Activated CD4-positive, alpha-beta memory T cell treated with anti-CD3 and anti-CD28 coated beads, Interleukin-2, amount 10 ng/mL, durations not matched to agents 7 days and 5 days (primary cell): ENCODE data around the gene VPS37B. TPM values are rescaled to one million over a fixed set of nuclear protein-coding genes. Genes with fewer than 3 reads are reported as not detected.

Experiments
- CTCF ChIA-PET: fragments of 350-600 bp; sonication (Branson Sonifier 250); formaldehyde crosslinking; loops from one replicate; lab custom pipeline; 2021; ENCODE audit warnings: antibody characterized with exemption, inconsistent platforms; lab: Charles Lee
- POLR2A ChIA-PET: fragments of 350-600 bp; sonication (Branson Sonifier 250); formaldehyde crosslinking; loops from one replicate; lab custom pipeline; 2021; ENCODE audit warnings: antibody characterized with exemption; lab: Charles Lee
- DNase-seq: peaks from one replicate; pipeline ENCODE4 v3.0.0-alpha.2; 2020
- H3K27ac Mint-ChIP-seq: one replicate; pipeline ENCODE4 v1.8.0; 2021; ENCODE audit warnings: mild to moderate bottlenecking, mixed read lengths
- H3K27me3 Mint-ChIP-seq: one replicate; pipeline ENCODE4 v1.8.0; 2021; ENCODE audit warnings: mixed read lengths
- H3K36me3 Mint-ChIP-seq: one replicate; pipeline ENCODE4 v1.8.0; 2021; ENCODE audit warnings: low read depth, mixed read lengths
- H3K4me1 Mint-ChIP-seq: one replicate; pipeline ENCODE4 v1.8.0; 2021; ENCODE audit warnings: mixed read lengths
- H3K4me3 Mint-ChIP-seq: one replicate; pipeline ENCODE4 v1.8.0; 2021; ENCODE audit warnings: mild to moderate bottlenecking, mixed read lengths
- H3K9me3 Mint-ChIP-seq: one replicate; pipeline ENCODE4 v1.8.0; 2021; ENCODE audit warnings: mixed read lengths
- total RNA-seq, 2 experiments: library from RNA; stranded (reverse); gene quantifications; one replicate each; pipeline ENCODE4 v1.2.3, GENCODE V29; 2021

Gene VPS37B
- total RNA-seq, 2 experiments from 2014 or later, result 27.1 to 27.7 TPM

GRCh38 chr12:122867691-122868461 is 28.0 kb downstream of the VPS37B start:
- Mint-ChIP-seq H3K27ac (no peak overlapping the region), H3K4me3 (no peak overlapping the region), H3K36me3 (peaks cover 54% of the 10 kb centered on the region), H3K4me1 (peaks cover 23% of the 10 kb centered on the region), H3K9me3 (no peaks in the 10 kb centered on the region), H3K27me3 (peaks cover 1% of the 10 kb centered on the region)
- no peak for DNase-seq
- ChIA-PET POLR2A (interaction anchor here (1.1 to 2.4 kb wide), 3 partner anchors 13 to 79 kb away, joined by 3 to 6 read pairs (median 3); no protein-coding TSS in a partner anchor), CTCF (interaction anchor here (1.0 kb wide), 1 partner anchor 63 kb away, joined by 3 read pairs; no protein-coding TSS in a partner anchor)

GRCh38 chr12:122866950-122867607 is 28.8 kb downstream of the VPS37B start:
- DNase-seq, result no peak
- ChIA-PET POLR2A (interaction anchor here (1.1 to 2.4 kb wide), 3 partner anchors 14 to 80 kb away, joined by 3 to 6 read pairs (median 3); no protein-coding TSS in a partner anchor), CTCF (no interaction called here)
- no peaks in the 10 kb centered on the region for H3K9me3 Mint-ChIP-seq
- H3K4me1 Mint-ChIP-seq, result peaks cover 15% of the 10 kb centered on the region
- no peaks in the 10 kb centered on the region for H3K27me3 Mint-ChIP-seq
- no peak overlapping the region for H3K27ac Mint-ChIP-seq
- H3K4me3 Mint-ChIP-seq, result no peak overlapping the region
- peaks cover 50% of the 10 kb centered on the region for H3K36me3 Mint-ChIP-seq

GRCh38 chr12:122866379-122866778 is 29.5 kb downstream of the VPS37B start:
- POLR2A ChIA-PET, result interaction anchor here (2.4 kb wide), 1 partner anchor 81 kb away, joined by 6 read pairs; no protein-coding TSS in a partner anchor
- Mint-ChIP-seq H3K27ac (no peak overlapping the region), H3K4me1 (peaks cover 8% of the 10 kb centered on the region), H3K9me3 (no peaks in the 10 kb centered on the region), H3K36me3 (peaks cover 46% of the 10 kb centered on the region), H3K4me3 (no peak overlapping the region), H3K27me3 (no peaks in the 10 kb centered on the region)
- CTCF ChIA-PET, result interaction anchor here (0.6 kb wide), 1 partner anchor 54 kb away, joined by 3 read pairs; no protein-coding TSS in a partner anchor
- no peak for DNase-seq

- no peak overlapping the region for H3K27ac Mint-ChIP-seq
These were observed 30.4 kb downstream of the VPS37B start for GRCh38 chr12:122865268-122866231.

GRCh38 chr12:122864894-122865253 is 31.1 kb downstream of the VPS37B start:
- H3K4me3 Mint-ChIP-seq, result no peak overlapping the region
- no peaks in the 10 kb centered on the region for H3K4me1 Mint-ChIP-seq
- peaks cover 31% of the 10 kb centered on the region for H3K36me3 Mint-ChIP-seq
- no peaks in the 10 kb centered on the region for H3K27me3 Mint-ChIP-seq
- H3K9me3 Mint-ChIP-seq, result no peaks in the 10 kb centered on the region
- ChIA-PET CTCF (interaction anchor here (0.8 to 2.0 kb wide), 4 partner anchors 15 to 373 kb away, joined by 3 to 7 read pairs (median 4); no protein-coding TSS in a partner anchor), POLR2A (interaction anchor here (0.9 to 1.5 kb wide), 2 partner anchors 12 to 35 kb away, joined by 3 to 4 read pairs; no protein-coding TSS in a partner anchor)
- DNase-seq, result no peak
- H3K27ac Mint-ChIP-seq, result no peak overlapping the region

More at GRCh38 chr12:122865268-122866231, 30.4 kb downstream of the VPS37B start:
- DNase-seq, result no peak
- Mint-ChIP-seq H3K9me3 (no peaks in the 10 kb centered on the region), H3K4me1 (no peaks in the 10 kb centered on the region), H3K27me3 (no peaks in the 10 kb centered on the region), H3K4me3 (no peak overlapping the region), H3K36me3 (peaks cover 38% of the 10 kb centered on the region)
- ChIA-PET POLR2A (interaction anchor here (0.9 to 1.5 kb wide), 2 partner anchors 11 to 34 kb away, joined by 3 to 4 read pairs; no protein-coding TSS in a partner anchor), CTCF (interaction anchor here (0.6 to 2.0 kb wide), 5 partner anchors 14 to 373 kb away, joined by 3 to 7 read pairs (median 3); no protein-coding TSS in a partner anchor)

- DNase-seq, result no peak
- Mint-ChIP-seq H3K9me3 (no peaks in the 10 kb centered on the region), H3K27me3 (no peaks in the 10 kb centered on the region), H3K27ac (peak overlapping the region; percentile 31), H3K4me1 (no peaks in the 10 kb centered on the region), H3K4me3 (no peak overlapping the region), H3K36me3 (peaks cover 16% of the 10 kb centered on the region)
- ChIA-PET POLR2A (interaction anchor here (1.0 to 1.3 kb wide), 2 partner anchors 16 to 25 kb away, joined by 3 read pairs; no protein-coding TSS in a partner anchor), CTCF (interaction anchor here (4.7 kb wide), 1 partner anchor 90 kb away, joined by 74 read pairs; no protein-coding TSS in a partner anchor)
These were observed 32.8 kb downstream of the VPS37B start for GRCh38 chr12:122862872-122863701.

- no peaks in the 10 kb centered on the region for H3K27me3 Mint-ChIP-seq
- ChIA-PET POLR2A (interaction anchor here (0.8 to 1.6 kb wide), 3 partner anchors 10 to 406 kb away, joined by 3 to 5 read pairs (median 3); no protein-coding TSS in a partner anchor), CTCF (interaction anchor here (1.0 to 4.7 kb wide), 4 partner anchors 9 to 104 kb away, joined by 3 to 74 read pairs (median 15); partner anchors contain the start of gene ABCB9)
- no peak overlapping the region for H3K4me3 Mint-ChIP-seq
- DNase-seq, result no peak
- no peak overlapping the region for H3K27ac Mint-ChIP-seq
- peaks cover 16% of the 10 kb centered on the region for H3K36me3 Mint-ChIP-seq
- H3K9me3 Mint-ChIP-seq, result no peaks in the 10 kb centered on the region
- no peaks in the 10 kb centered on the region for H3K4me1 Mint-ChIP-seq
These were observed 33.8 kb downstream of the VPS37B start for GRCh38 chr12:122862110-122862634.

GRCh38 chr12:122861587-122861970 is 34.3 kb downstream of the VPS37B start:
- no peak for DNase-seq
- H3K9me3 Mint-ChIP-seq, result no peaks in the 10 kb centered on the region
- CTCF ChIA-PET, result interaction anchor here (1.0 to 4.7 kb wide), 7 partner anchors 10 to 113 kb away, joined by 3 to 74 read pairs (median 8); partner anchors contain the start of genes ABCB9 and OGFOD2
- H3K36me3 Mint-ChIP-seq, result peaks cover 12% of the 10 kb centered on the region
- no peaks in the 10 kb centered on the region for H3K27me3 Mint-ChIP-seq
- H3K27ac Mint-ChIP-seq, result no peak overlapping the region
- POLR2A ChIA-PET, result interaction anchor here (0.8 to 1.6 kb wide), 4 partner anchors 10 to 406 kb away, joined by 3 to 9 read pairs (median 4); no protein-coding TSS in a partner anchor
- H3K4me3 Mint-ChIP-seq, result no peak overlapping the region
- no peaks in the 10 kb centered on the region for H3K4me1 Mint-ChIP-seq

- Mint-ChIP-seq H3K4me1 (no peaks in the 10 kb centered on the region), H3K9me3 (no peaks in the 10 kb centered on the region), H3K27ac (no peak overlapping the region), H3K4me3 (no peak overlapping the region), H3K27me3 (no peaks in the 10 kb centered on the region), H3K36me3 (peaks cover 12% of the 10 kb centered on the region)
- POLR2A ChIA-PET, result interaction anchor here (1.2 to 1.6 kb wide), 2 partner anchors 11 to 86 kb away, joined by 5 to 9 read pairs; no protein-coding TSS in a partner anchor
- no peak for DNase-seq
- CTCF ChIA-PET, result interaction anchor here (0.5 to 4.7 kb wide), 12 partner anchors 10 to 114 kb away, joined by 3 to 74 read pairs (median 4); partner anchors contain the start of genes ABCB9 and OGFOD2
These were observed 34.9 kb downstream of the VPS37B start for GRCh38 chr12:122860854-122861586.
